OCI-LY3 (cell line): ENCODE data around the gene PDZRN3.

Experiments used
- H2AFZ ChIP-seq: fragments of 200-600, 300-600 bp; shearing (Covaris generic); 2 replicates; pipeline ENCODE4 v1.6.0; 2014; ENCODE audit warnings: antibody characterized with exemption, low read depth, low read length
- H3K27ac ChIP-seq: fragments of 200-600, 300-600 bp; sonication (generic); 2 replicates; pipeline ENCODE4 v1.5.1; 2014; ENCODE audit warnings: mild to moderate bottlenecking, low read length, moderate library complexity, mixed read lengths
- H3K27me3 ChIP-seq: fragments of 200-600, 300-600 bp; sonication (generic); 2 replicates; pipeline ENCODE4 v1.6.1; 2014; ENCODE audit warnings: low read depth, low read length, mixed read lengths
- H3K36me3 ChIP-seq: fragments of 200-600, 300-600 bp; sonication (generic); replicated peaks from 2 replicates; pipeline ENCODE3; 2014; ENCODE audit warnings: low read depth, low read length, mixed read lengths
- H3K4me1 ChIP-seq: fragments of 300-600, 200-600 bp; sonication (generic); 2 replicates; pipeline ENCODE4 v1.6.1; 2014; ENCODE audit warnings: low read length, mixed read lengths
- H3K4me2 ChIP-seq: fragments of 200-600, 300-600 bp; sonication (generic); 2 replicates; pipeline ENCODE4 v1.6.1; 2014; ENCODE audit warnings: low read length, mixed read lengths
- H3K4me3 ChIP-seq: fragments of 300-600, 200-600 bp; sonication (generic); 2 replicates; pipeline ENCODE4 v1.5.1; 2014; ENCODE audit warnings: antibody characterized with exemption, mild to moderate bottlenecking, low read length, moderate library complexity
- H3K79me2 ChIP-seq: fragments of 300-600, 200-600 bp; shearing (Covaris generic); 2 replicates; pipeline ENCODE4 v1.6.1; 2014; ENCODE audit warnings: mild to moderate bottlenecking, low read length, mixed read lengths
- H3K9ac ChIP-seq: fragments of 300-600, 200-600 bp; shearing (Covaris generic); 2 replicates; pipeline ENCODE4 v1.6.0; 2014; ENCODE audit warnings: mild to moderate bottlenecking, low read length, moderate library complexity
- H3K9me3 ChIP-seq: fragments of 200-600, 300-600 bp; shearing (Covaris generic); 2 replicates; pipeline ENCODE4 v1.6.1; 2014; ENCODE audit warnings: low read length, mixed read lengths; ENCODE audit not compliant: insufficient read depth
- H4K20me1 ChIP-seq: fragments of 200-600, 300-600 bp; sonication (generic); 2 replicates; pipeline ENCODE4 v1.6.1; 2016; ENCODE audit warnings: low read length, mixed read lengths; ENCODE audit not compliant: insufficient read depth
- EZH2phosphoT487 ChIP-seq: fragments of 200-600 bp; shearing (Covaris generic); IDR thresholded peaks from 2 replicates; pipeline ENCODE4 v1.6.1; 2018; ENCODE audit warnings: antibody characterized with exemption, mixed run types, low read depth
- TF ChIP-seq, protein P1 (sequence below): fragments of 200-600, 300-600 bp; sonication (generic); IDR thresholded peaks from 2 replicates; pipeline ENCODE4 v1.5.1; 2014; ENCODE audit warnings: antibody characterized with exemption, low read length, low read depth

Gene PDZRN3

GRCh38 chr3:73510784-73511183 is 114.0 kb downstream of the PDZRN3 start:
- Histone ChIP-seq H4K20me1 (no peaks in the 10 kb centered on the region), H3K36me3 (no peaks in the 10 kb centered on the region), H3K4me2 (no peak overlapping the region), H3K9me3 (no peaks in the 10 kb centered on the region), H3K9ac (no peak overlapping the region), H3K4me3 (no peak overlapping the region), H3K27ac (no peak overlapping the region), H3K27me3 (no peaks in the 10 kb centered on the region), H3K4me1 (peaks cover 3% of the 10 kb centered on the region; the same call in 1 of the 2 replicates), H3K79me2 (no peaks in the 10 kb centered on the region), H2AFZ (no peak overlapping the region)
- TF ChIP-seq, protein P1, sequence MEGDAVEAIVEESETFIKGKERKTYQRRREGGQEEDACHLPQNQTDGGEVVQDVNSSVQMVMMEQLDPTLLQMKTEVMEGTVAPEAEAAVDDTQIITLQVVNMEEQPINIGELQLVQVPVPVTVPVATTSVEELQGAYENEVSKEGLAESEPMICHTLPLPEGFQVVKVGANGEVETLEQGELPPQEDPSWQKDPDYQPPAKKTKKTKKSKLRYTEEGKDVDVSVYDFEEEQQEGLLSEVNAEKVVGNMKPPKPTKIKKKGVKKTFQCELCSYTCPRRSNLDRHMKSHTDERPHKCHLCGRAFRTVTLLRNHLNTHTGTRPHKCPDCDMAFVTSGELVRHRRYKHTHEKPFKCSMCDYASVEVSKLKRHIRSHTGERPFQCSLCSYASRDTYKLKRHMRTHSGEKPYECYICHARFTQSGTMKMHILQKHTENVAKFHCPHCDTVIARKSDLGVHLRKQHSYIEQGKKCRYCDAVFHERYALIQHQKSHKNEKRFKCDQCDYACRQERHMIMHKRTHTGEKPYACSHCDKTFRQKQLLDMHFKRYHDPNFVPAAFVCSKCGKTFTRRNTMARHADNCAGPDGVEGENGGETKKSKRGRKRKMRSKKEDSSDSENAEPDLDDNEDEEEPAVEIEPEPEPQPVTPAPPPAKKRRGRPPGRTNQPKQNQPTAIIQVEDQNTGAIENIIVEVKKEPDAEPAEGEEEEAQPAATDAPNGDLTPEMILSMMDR, result no peak
- no peak for TF ChIP-seq EZH2phosphoT487

- H3K27ac ChIP-seq, result no peak overlapping the region
These were observed 114.4 kb downstream of the PDZRN3 start for GRCh38 chr3:73510334-73510733.

DNA sequence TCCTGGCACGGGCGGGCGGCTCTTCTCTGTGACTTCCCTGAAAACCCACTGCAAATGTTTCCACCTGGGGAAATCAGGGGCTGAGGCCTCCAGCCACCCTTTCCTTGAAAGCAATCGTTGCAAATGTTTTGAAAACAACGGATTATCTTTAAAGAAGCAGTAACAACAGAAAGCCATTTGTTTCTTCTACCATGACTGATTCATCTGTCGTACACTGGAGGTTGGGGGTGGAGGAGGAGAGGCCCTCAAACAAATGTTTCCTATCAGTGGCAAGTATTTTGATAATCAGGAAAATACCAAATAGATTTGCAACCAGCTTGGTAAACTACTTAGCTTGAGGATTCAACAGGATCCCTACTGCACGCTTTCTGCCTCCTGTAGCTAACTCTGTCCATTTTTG is 114.9 kb downstream of the PDZRN3 start:
- H3K79me2 ChIP-seq, result no peaks in the 10 kb centered on the region
- H3K9me3 ChIP-seq, result no peaks in the 10 kb centered on the region
- no peak overlapping the region for H3K4me2 ChIP-seq
- H3K27me3 ChIP-seq, result no peaks in the 10 kb centered on the region
- H3K36me3 ChIP-seq, result no peaks in the 10 kb centered on the region
- H3K4me1 ChIP-seq, result peaks cover 6% of the 10 kb centered on the region
- no peak overlapping the region for H2AFZ ChIP-seq
- no peak overlapping the region for H3K27ac ChIP-seq
- TF ChIP-seq EZH2phosphoT487, result no peak
- TF ChIP-seq, protein P1, result no peak
- H3K9ac ChIP-seq, result no peak overlapping the region
- H4K20me1 ChIP-seq, result no peaks in the 10 kb centered on the region
- no peak overlapping the region for H3K4me3 ChIP-seq

More at GRCh38 chr3:73510334-73510733, 114.4 kb downstream of the PDZRN3 start:
- Histone ChIP-seq H4K20me1 (no peaks in the 10 kb centered on the region), H3K36me3 (no peaks in the 10 kb centered on the region), H3K79me2 (no peaks in the 10 kb centered on the region), H2AFZ (no peak overlapping the region), H3K4me1 (peaks cover 3% of the 10 kb centered on the region; the same call in 1 of the 2 replicates), H3K9ac (no peak overlapping the region), H3K9me3 (no peaks in the 10 kb centered on the region), H3K4me3 (no peak overlapping the region), H3K4me2 (no peak overlapping the region), H3K27me3 (no peaks in the 10 kb centered on the region)
- TF ChIP-seq, protein P1, result no peak
- no peak for TF ChIP-seq EZH2phosphoT487

- Histone ChIP-seq H4K20me1 (no peaks in the 10 kb centered on the region), H3K79me2 (no peaks in the 10 kb centered on the region), H3K27ac (no peak overlapping the region), H3K4me3 (no peak overlapping the region), H3K9me3 (no peaks in the 10 kb centered on the region), H3K9ac (no peak overlapping the region), H3K27me3 (no peaks in the 10 kb centered on the region), H3K4me2 (no peak overlapping the region), H2AFZ (no peak overlapping the region), H3K4me1 (peaks cover 13% of the 10 kb centered on the region), H3K36me3 (no peaks in the 10 kb centered on the region)
- TF ChIP-seq EZH2phosphoT487, result no peak
- TF ChIP-seq, protein P1, result no peak
These were observed 115.7 kb downstream of the PDZRN3 start for GRCh38 chr3:73509066-73509465.
